GM10266 (cell line): Measurements from ENCODE around the gene TBC1D14.

Source experiments
- DNase-seq: peaks from one replicate; pipeline ENCODE4 v3.0.0; 2012; ENCODE audit errors: extremely low spot score
- CTCF ChIP-seq: IDR thresholded peaks from 2 replicates; pipeline ENCODE4 v1.5.1; 2012; ENCODE audit warnings: mild to moderate bottlenecking, low read depth; ENCODE audit not compliant: control insufficient read depth, insufficient read depth; ENCODE audit errors: missing control alignments

Gene TBC1D14

GRCh38 chr4:7020290-7020689 lies 110.7 kb downstream of the TBC1D14 start:
- DNase-seq = no peak
- TF ChIP-seq CTCF = no peak

- no peak for DNase-seq
- no peak for TF ChIP-seq CTCF
Measured at GRCh38 chr4:7020856-7021255, 111.2 kb downstream of the TBC1D14 start.

- TF ChIP-seq CTCF = no peak
- no peak for DNase-seq
Measured at GRCh38 chr4:7021355-7021754, 111.7 kb downstream of the TBC1D14 start.

GRCh38 chr4:7021930-7022664 lies 112.5 kb downstream of the TBC1D14 start:
- TF ChIP-seq CTCF = no peak
- no peak for DNase-seq

- TF ChIP-seq CTCF = no peak
- no peak for DNase-seq
Measured at GRCh38 chr4:7023486-7023885, 113.9 kb downstream of the TBC1D14 start.

- DNase-seq = no peak
Measured at GRCh38 chr4:7023901-7024300, 114.3 kb downstream of the TBC1D14 start.

More at GRCh38 chr4:7023901-7024300, 114.3 kb downstream of the TBC1D14 start:
- no peak for TF ChIP-seq CTCF
